Activated naive CD8-positive, alpha-beta T cell treated with anti-CD3 and anti-CD28 coated beads, Interleukin-2, amount 50 U/mL, for 24 hours (primary cell): ENCODE measurements around the gene CDH26.
"Not testable (repeated sequence)": the region's sequence is repeated elsewhere in the genome, so short reads cannot be mapped to it uniquely, and the experiment has no call there.

Experiments used
- ATAC-seq: fragments of 150-1000 bp; cut with Tn5 transposase; one replicate; pipeline ENCODE4 v1.10.0; 2021
- DNase-seq: peaks from one replicate; pipeline ENCODE4 v3.0.0; 2021
- H3K27ac Mint-ChIP-seq: one replicate; pipeline ENCODE4 v1.8.0; 2021; ENCODE audit warnings: mild to moderate bottlenecking, mixed read lengths
- H3K27me3 Mint-ChIP-seq: one replicate; pipeline ENCODE4 v1.8.0; 2021; ENCODE audit warnings: mixed read lengths
- H3K36me3 Mint-ChIP-seq: one replicate; pipeline ENCODE4 v1.8.0; 2021; ENCODE audit warnings: low read depth, mixed read lengths
- H3K4me1 Mint-ChIP-seq: one replicate; pipeline ENCODE4 v1.8.0; 2021; ENCODE audit warnings: mixed read lengths
- H3K4me3 Mint-ChIP-seq: one replicate; pipeline ENCODE4 v1.8.0; 2021; ENCODE audit warnings: mild to moderate bottlenecking, moderate library complexity, mixed read lengths
- H3K9me3 Mint-ChIP-seq: one replicate; pipeline ENCODE4 v1.8.0; 2021; ENCODE audit warnings: mixed read lengths

Gene CDH26

GRCh38 chr20:60034231-60035110 lies 76.2 kb downstream of the CDH26 start:
- no peaks in the 10 kb centered on the region for H3K4me1 Mint-ChIP-seq
- ATAC-seq: no peak
- no peaks in the 10 kb centered on the region for H3K9me3 Mint-ChIP-seq

GRCh38 chr20:60035486-60035885 lies 77.3 kb downstream of the CDH26 start:
- H3K27me3 Mint-ChIP-seq: peaks cover 3% of the 10 kb centered on the region
- no peak overlapping the region for H3K4me3 Mint-ChIP-seq
- no peaks in the 10 kb centered on the region for H3K9me3 Mint-ChIP-seq
- no peaks in the 10 kb centered on the region for H3K4me1 Mint-ChIP-seq
- ATAC-seq (no peak), DNase-seq (no peak)
- peak overlapping the region; percentile 11 for H3K27ac Mint-ChIP-seq
- peaks cover 2% of the 10 kb centered on the region for H3K36me3 Mint-ChIP-seq

More at GRCh38 chr20:60034231-60035110, 76.2 kb downstream of the CDH26 start:
- no peak for DNase-seq
- peaks cover 2% of the 10 kb centered on the region for H3K36me3 Mint-ChIP-seq
- peaks cover 3% of the 10 kb centered on the region for H3K27me3 Mint-ChIP-seq
- no peak overlapping the region for H3K4me3 Mint-ChIP-seq
- no peak overlapping the region for H3K27ac Mint-ChIP-seq

GRCh38 chr20:60036346-60036745 lies 78.1 kb downstream of the CDH26 start:
- Mint-ChIP-seq H3K27ac (no peak overlapping the region), H3K4me3 (no peak overlapping the region), H3K4me1 (no peaks in the 10 kb centered on the region)

GRCh38 chr20:60036746-60037499 lies 78.7 kb downstream of the CDH26 start:
- ATAC-seq (no peak), DNase-seq (no peak)
- no peaks in the 10 kb centered on the region for H3K9me3 Mint-ChIP-seq
- H3K27ac Mint-ChIP-seq: no peak overlapping the region
- H3K4me3 Mint-ChIP-seq: no peak overlapping the region
- H3K36me3 Mint-ChIP-seq: peaks cover 2% of the 10 kb centered on the region
- peaks cover 3% of the 10 kb centered on the region for H3K27me3 Mint-ChIP-seq
- H3K4me1 Mint-ChIP-seq: no peaks in the 10 kb centered on the region

More at GRCh38 chr20:60036346-60036745, 78.1 kb downstream of the CDH26 start:
- DNase-seq (no peak), ATAC-seq (no peak)
- no peaks in the 10 kb centered on the region for H3K9me3 Mint-ChIP-seq
- H3K36me3 Mint-ChIP-seq: peaks cover 2% of the 10 kb centered on the region
- H3K27me3 Mint-ChIP-seq: peaks cover 3% of the 10 kb centered on the region

GRCh38 chr20:60038400-60039008 lies 80.3 kb downstream of the CDH26 start:
- ATAC-seq (no peak), DNase-seq (no peak)
- peaks cover 2% of the 10 kb centered on the region for H3K36me3 Mint-ChIP-seq
- peaks cover 3% of the 10 kb centered on the region for H3K27me3 Mint-ChIP-seq
- no peak overlapping the region for H3K27ac Mint-ChIP-seq
- H3K9me3 Mint-ChIP-seq: no peaks in the 10 kb centered on the region
- no peaks in the 10 kb centered on the region for H3K4me1 Mint-ChIP-seq
- H3K4me3 Mint-ChIP-seq: no peak overlapping the region

- peaks cover 2% of the 10 kb centered on the region for H3K36me3 Mint-ChIP-seq
- DNase-seq: no peak
- H3K9me3 Mint-ChIP-seq: no peaks in the 10 kb centered on the region
- ATAC-seq: no peak
- no peak overlapping the region for H3K4me3 Mint-ChIP-seq
- H3K4me1 Mint-ChIP-seq: no peaks in the 10 kb centered on the region
- peaks cover 3% of the 10 kb centered on the region for H3K27me3 Mint-ChIP-seq
- no peak overlapping the region for H3K27ac Mint-ChIP-seq
These were observed 81.3 kb downstream of the CDH26 start for GRCh38 chr20:60039526-60039925.

GRCh38 chr20:60040471-60041162 lies 82.4 kb downstream of the CDH26 start:
- no peak for ATAC-seq

GRCh38 chr20:60041436-60042165 lies 83.4 kb downstream of the CDH26 start:
- DNase-seq, H3K27me3 Mint-ChIP-seq, ATAC-seq, H3K9me3 Mint-ChIP-seq, H3K27ac Mint-ChIP-seq, H3K4me3 Mint-ChIP-seq, H3K36me3 Mint-ChIP-seq, H3K4me1 Mint-ChIP-seq: not testable (repeated sequence)

More at GRCh38 chr20:60040471-60041162, 82.4 kb downstream of the CDH26 start:
- Mint-ChIP-seq H3K4me3 (no peak overlapping the region), H3K36me3 (no peaks in the 10 kb centered on the region), H3K9me3 (no peaks in the 10 kb centered on the region), H3K27me3 (peaks cover 3% of the 10 kb centered on the region), H3K27ac (no peak overlapping the region), H3K4me1 (no peaks in the 10 kb centered on the region)
- no peak for DNase-seq

- Mint-ChIP-seq H3K9me3 (no peaks in the 10 kb centered on the region), H3K27ac (no peak overlapping the region), H3K36me3 (no peaks in the 10 kb centered on the region), H3K4me1 (no peaks in the 10 kb centered on the region), H3K27me3 (peaks cover 1% of the 10 kb centered on the region), H3K4me3 (no peak overlapping the region)
- ATAC-seq (no peak), DNase-seq (no peak)
These were observed 85.2 kb downstream of the CDH26 start for GRCh38 chr20:60043435-60043834.

GRCh38 chr20:60046011-60046413 lies 87.8 kb downstream of the CDH26 start:
- no peaks in the 10 kb centered on the region for H3K36me3 Mint-ChIP-seq
- H3K4me1 Mint-ChIP-seq: no peaks in the 10 kb centered on the region
- H3K27me3 Mint-ChIP-seq: no peaks in the 10 kb centered on the region
- no peaks in the 10 kb centered on the region for H3K9me3 Mint-ChIP-seq
- H3K4me3 Mint-ChIP-seq: no peak overlapping the region
- DNase-seq: no peak
- ATAC-seq: no peak
- no peak overlapping the region for H3K27ac Mint-ChIP-seq

- H3K9me3 Mint-ChIP-seq: no peaks in the 10 kb centered on the region
- no peak overlapping the region for H3K27ac Mint-ChIP-seq
- H3K4me3 Mint-ChIP-seq: no peak overlapping the region
- no peaks in the 10 kb centered on the region for H3K4me1 Mint-ChIP-seq
- no peaks in the 10 kb centered on the region for H3K36me3 Mint-ChIP-seq
- no peak for ATAC-seq
- H3K27me3 Mint-ChIP-seq: no peaks in the 10 kb centered on the region
- DNase-seq: no peak
These were observed 88.2 kb downstream of the CDH26 start for GRCh38 chr20:60046436-60046835.

GRCh38 chr20:60046860-60047259 lies 88.6 kb downstream of the CDH26 start:
- ATAC-seq: no peak
- no peak overlapping the region for H3K4me3 Mint-ChIP-seq
- no peaks in the 10 kb centered on the region for H3K9me3 Mint-ChIP-seq

GRCh38 chr20:60048634-60049521 lies 90.7 kb downstream of the CDH26 start:
- DNase-seq (no peak), ATAC-seq (no peak)
- Mint-ChIP-seq H3K36me3 (no peaks in the 10 kb centered on the region), H3K9me3 (no peaks in the 10 kb centered on the region), H3K4me3 (no peak overlapping the region), H3K27ac (no peak overlapping the region), H3K4me1 (peaks cover 2% of the 10 kb centered on the region), H3K27me3 (no peaks in the 10 kb centered on the region)

More at GRCh38 chr20:60046860-60047259, 88.6 kb downstream of the CDH26 start:
- Mint-ChIP-seq H3K27ac (no peak overlapping the region), H3K36me3 (no peaks in the 10 kb centered on the region), H3K4me1 (no peaks in the 10 kb centered on the region), H3K27me3 (no peaks in the 10 kb centered on the region)
- DNase-seq: no peak
